Natural killer cell (primary cell): ENCODE results near the gene NPW. TPM values are rescaled to one million over a fixed set of nuclear protein-coding genes. Genes with fewer than 3 reads are reported as not detected.

Experiments used
- ATAC-seq, 3 donors: fragments of 150-1000 bp in 2 of 3; fragments of 200-7000 bp in 1 of 3; cut with Tn5 transposase; 1 replicate in 1 of 3; 2 replicates in 2 of 3; pipeline ENCODE4 v1.10.0; 2021; ENCODE audit warnings: mild to moderate bottlenecking in 2 of 3, moderate library complexity in 2 of 3
- DNase-seq, 2 donors: peaks; one replicate each; pipeline versions ENCODE4 v3.0.0 to v3.0.0-alpha.2; 2013 to 2021; ENCODE audit warnings: mixed read lengths in 1 of 2
- H3K27ac ChIP-seq: one replicate; pipeline ENCODE4 v1.5.1; 2013; ENCODE audit warnings: mild to moderate bottlenecking, low read length
- H3K27me3 ChIP-seq: one replicate; pipeline ENCODE4 v1.6.1; 2013; ENCODE audit warnings: low read length; ENCODE audit not compliant: control insufficient read depth, insufficient read depth
- H3K36me3 ChIP-seq: one replicate; pipeline ENCODE4 v1.6.1; 2013; ENCODE audit warnings: low read length; ENCODE audit not compliant: control insufficient read depth, insufficient read depth
- H3K4me1 ChIP-seq: one replicate; pipeline ENCODE4 v1.6.1; 2013; ENCODE audit warnings: low read length; ENCODE audit not compliant: control insufficient read depth, insufficient read depth
- H3K4me3 ChIP-seq: one replicate; pipeline ENCODE4 v1.5.1; 2013; ENCODE audit warnings: low read length
- H3K9me3 ChIP-seq: one replicate; pipeline ENCODE4 v1.6.1; 2013; ENCODE audit warnings: low read length; ENCODE audit not compliant: control insufficient read depth, insufficient read depth
- H3K27ac Mint-ChIP-seq, 2 donors: one replicate each; pipeline ENCODE4 v1.8.0; 2022; ENCODE audit warnings: mild to moderate bottlenecking in 2 of 2, mixed read lengths in 2 of 2, moderate library complexity in 1 of 2
- H3K27me3 Mint-ChIP-seq, 2 donors: one replicate each; pipeline ENCODE4 v1.8.0; 2022; ENCODE audit warnings: low read depth in 2 of 2, mixed read lengths in 2 of 2
- H3K36me3 Mint-ChIP-seq: one replicate; pipeline ENCODE4 v1.8.0; 2022; ENCODE audit warnings: mixed read lengths
- H3K4me1 Mint-ChIP-seq, 2 donors: one replicate each; pipeline ENCODE4 v1.8.0; 2022; ENCODE audit warnings: mixed read lengths in 2 of 2
- H3K4me3 Mint-ChIP-seq: one replicate; pipeline ENCODE4 v1.8.0; 2022; ENCODE audit warnings: mild to moderate bottlenecking, moderate library complexity, mixed read lengths
- H3K9me3 Mint-ChIP-seq, 2 donors: one replicate each; pipeline ENCODE4 v1.8.0; 2022; ENCODE audit warnings: mixed read lengths in 2 of 2
- WGBS: methylation state at CpG from one replicate; pipeline ENCODE4 v1.1.7; 2013; ENCODE audit warnings: missing lambda C conversion rate; ENCODE audit not compliant: insufficient coverage; 5-methylcytosine and 5-hydroxymethylcytosine counted together
- intact Hi-C: fragments of 100-400 bp; cut with micrococcal nuclease; formaldehyde crosslinking; loops from one replicate; pipeline ENCODE4 v1.14.2; 2022
- total RNA-seq, 4 donors: library from RNA; stranded (reverse); fragments of 120-200 nt in 1 of 4; gene quantifications; one replicate each; pipeline versions ENCODE4 v1.2.3 to v1.2.4, GENCODE V29; 2013 to 2022
- TF ChIP-seq, protein P1 (sequence below): fragments of 200-600 bp; IDR thresholded peaks from one replicate; pipeline ENCODE4 v1.8.0; 2022; ENCODE audit warnings: antibody characterized with exemption

The NPW gene
- total RNA-seq, 3 donors from 2014 or later (not counting 1 experiment from before 2014, with no cell fraction given), result 0.80 TPM; not detected in 2

DNA sequence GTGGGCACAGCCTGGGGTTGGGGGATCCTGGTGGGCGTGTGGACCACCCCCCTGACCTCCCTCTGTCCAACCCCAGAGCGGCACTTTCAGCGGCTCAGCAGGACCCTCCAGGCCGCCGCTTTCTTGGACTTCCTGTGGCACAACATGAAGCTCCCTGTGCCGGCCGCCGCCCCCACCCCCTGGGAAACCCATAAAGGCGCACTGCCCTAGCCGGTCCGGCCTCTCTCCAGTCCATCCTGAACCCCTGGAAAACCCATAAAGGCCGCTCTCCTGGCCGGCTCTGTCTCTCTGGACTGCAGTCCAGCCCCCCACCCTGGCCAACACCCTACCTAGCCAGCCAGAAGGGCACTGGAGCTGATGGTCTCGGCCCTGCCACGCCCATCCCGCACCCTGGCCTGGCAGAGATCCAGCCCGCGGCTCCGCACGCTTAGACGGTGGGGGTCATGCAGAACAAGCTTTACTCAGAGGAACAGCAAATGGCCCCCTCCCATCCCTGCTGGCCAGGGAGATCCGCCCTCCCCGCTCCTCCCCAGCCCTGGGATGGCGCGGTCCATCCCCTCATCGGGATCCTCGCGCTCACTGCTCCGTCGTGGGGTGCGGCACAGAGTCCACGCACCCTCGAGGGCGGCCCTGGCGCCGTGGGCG lies 41.0 kb upstream of the NPW start:
- Mint-ChIP-seq H3K4me1 (peaks cover 0 to 4% of the 10 kb centered on the region in 2 donors), H3K36me3 (no peaks in the 10 kb centered on the region), H3K27ac (no peak overlapping the region), H3K27me3 (peaks cover 0 to 12% of the 10 kb centered on the region in 2 donors), H3K9me3 (no peaks in the 10 kb centered on the region), H3K4me3 (no peak overlapping the region)
- ATAC-seq (no peak), DNase-seq (no peak)
- 94% methylated on average over 37 of the region's 37 CpGs for WGBS
- Histone ChIP-seq H3K36me3 (peaks cover 42% of the 10 kb centered on the region), H3K27me3 (peaks cover 31% of the 10 kb centered on the region), H3K9me3 (no peaks in the 10 kb centered on the region), H3K4me1 (peaks cover 13% of the 10 kb centered on the region), H3K4me3 (no peak overlapping the region), H3K27ac (no peak overlapping the region)
- TF ChIP-seq, protein P1, sequence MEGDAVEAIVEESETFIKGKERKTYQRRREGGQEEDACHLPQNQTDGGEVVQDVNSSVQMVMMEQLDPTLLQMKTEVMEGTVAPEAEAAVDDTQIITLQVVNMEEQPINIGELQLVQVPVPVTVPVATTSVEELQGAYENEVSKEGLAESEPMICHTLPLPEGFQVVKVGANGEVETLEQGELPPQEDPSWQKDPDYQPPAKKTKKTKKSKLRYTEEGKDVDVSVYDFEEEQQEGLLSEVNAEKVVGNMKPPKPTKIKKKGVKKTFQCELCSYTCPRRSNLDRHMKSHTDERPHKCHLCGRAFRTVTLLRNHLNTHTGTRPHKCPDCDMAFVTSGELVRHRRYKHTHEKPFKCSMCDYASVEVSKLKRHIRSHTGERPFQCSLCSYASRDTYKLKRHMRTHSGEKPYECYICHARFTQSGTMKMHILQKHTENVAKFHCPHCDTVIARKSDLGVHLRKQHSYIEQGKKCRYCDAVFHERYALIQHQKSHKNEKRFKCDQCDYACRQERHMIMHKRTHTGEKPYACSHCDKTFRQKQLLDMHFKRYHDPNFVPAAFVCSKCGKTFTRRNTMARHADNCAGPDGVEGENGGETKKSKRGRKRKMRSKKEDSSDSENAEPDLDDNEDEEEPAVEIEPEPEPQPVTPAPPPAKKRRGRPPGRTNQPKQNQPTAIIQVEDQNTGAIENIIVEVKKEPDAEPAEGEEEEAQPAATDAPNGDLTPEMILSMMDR, result no peak
- intact Hi-C loops, result no loop called here

DNA sequence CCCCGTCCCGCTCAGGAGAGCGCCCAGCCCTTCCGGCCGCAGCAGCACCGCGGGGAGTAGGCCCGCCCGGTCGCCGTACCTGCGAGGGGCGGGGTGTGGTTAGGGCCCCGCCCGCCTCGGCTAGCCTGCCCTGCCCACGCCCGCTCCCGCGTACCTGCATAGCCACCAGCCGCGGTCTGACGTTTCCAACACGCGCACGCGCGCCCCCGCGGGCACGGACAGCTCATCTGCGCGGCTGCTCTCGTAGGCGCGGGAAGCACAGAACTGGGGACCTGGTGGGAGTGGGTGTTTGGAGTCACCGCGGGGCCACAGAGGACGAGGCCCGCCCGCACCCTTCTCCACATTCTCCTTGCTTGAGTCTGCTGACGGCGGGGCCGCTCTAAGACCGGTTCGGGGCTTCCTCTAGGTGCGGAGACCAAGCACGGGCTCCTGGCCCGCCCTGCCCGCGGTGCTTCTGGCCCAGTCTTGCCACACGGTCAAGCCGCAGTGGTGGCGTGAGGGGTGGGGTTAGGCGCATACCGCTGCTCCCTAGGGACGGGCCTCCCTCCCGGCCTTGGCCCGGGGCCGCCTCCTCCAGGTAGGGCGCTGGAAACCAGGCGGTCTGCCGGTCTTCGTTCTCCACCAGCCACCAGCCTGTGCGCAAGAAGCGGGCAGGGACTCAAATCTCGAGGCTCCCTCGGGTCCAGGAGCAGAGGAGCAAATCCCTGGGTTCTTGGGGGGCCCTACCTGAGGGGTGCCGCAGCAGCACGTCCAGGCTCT lies 40.1 kb upstream of the NPW start:
- Mint-ChIP-seq H3K27ac (no peak overlapping the region), H3K4me3 (no peak overlapping the region), H3K27me3 (peaks cover 0 to 12% of the 10 kb centered on the region in 2 donors), H3K36me3 (no peaks in the 10 kb centered on the region), H3K9me3 (no peaks in the 10 kb centered on the region), H3K4me1 (peaks cover under 1 to 4% of the 10 kb centered on the region in 2 donors)
- no peak for ATAC-seq
- peaks cover 39% of the 10 kb centered on the region for H3K36me3 ChIP-seq
- no peaks in the 10 kb centered on the region for H3K9me3 ChIP-seq
- DNase-seq, result peak in 1 of 2 donors; percentile 34
- no peak overlapping the region for H3K4me3 ChIP-seq
- peaks cover 31% of the 10 kb centered on the region for H3K27me3 ChIP-seq
- no peak overlapping the region for H3K27ac ChIP-seq
- TF ChIP-seq, protein P1, result no peak
- WGBS, result 28% methylated on average over 70 of the region's 70 CpGs
- peaks cover 14% of the 10 kb centered on the region for H3K4me1 ChIP-seq
- intact Hi-C loops, result no loop called here

DNA sequence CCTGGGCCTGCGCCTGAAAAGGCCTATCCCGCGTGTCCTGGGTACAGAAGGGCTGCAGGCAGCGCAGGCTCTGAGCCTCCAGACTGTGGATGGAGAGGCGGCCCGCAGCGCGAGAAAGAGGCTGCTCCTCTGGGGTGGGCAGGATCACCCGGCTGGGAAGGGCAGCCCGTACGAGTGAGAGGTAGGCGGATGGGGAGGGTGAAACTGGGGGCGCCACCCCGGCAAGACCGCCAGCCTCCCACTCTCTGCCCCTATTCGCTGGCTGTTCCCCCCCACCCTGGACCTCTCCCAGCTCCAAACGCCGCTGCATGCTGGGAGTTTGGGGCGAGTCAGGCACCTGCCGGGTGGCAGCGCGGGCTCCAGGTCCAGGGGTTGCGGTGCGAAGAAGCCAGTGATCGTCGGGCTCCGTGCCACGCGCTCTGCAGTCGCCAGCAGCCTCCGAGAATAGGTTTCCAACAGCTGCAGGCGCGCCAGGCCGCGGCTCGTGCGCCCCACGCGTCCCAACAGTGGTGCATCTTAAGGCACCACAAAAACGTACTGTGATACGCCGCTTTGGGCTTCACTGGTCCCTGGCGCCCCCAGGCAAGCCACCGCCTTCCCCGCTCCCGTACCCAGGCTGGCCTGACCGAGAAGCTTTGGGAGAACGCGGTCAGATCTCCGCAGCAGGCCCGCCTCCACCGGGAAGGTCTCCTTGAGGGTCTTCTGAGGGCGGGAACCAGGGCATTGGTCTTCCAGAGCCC lies 39.4 kb upstream of the NPW start:
- Histone ChIP-seq H3K36me3 (peaks cover 32% of the 10 kb centered on the region), H3K4me3 (no peak overlapping the region), H3K27me3 (peaks cover 31% of the 10 kb centered on the region), H3K9me3 (no peaks in the 10 kb centered on the region), H3K27ac (no peak overlapping the region), H3K4me1 (peaks cover 21% of the 10 kb centered on the region)
- ATAC-seq, result no peak
- intact Hi-C loops, result no loop called here
- Mint-ChIP-seq H3K4me1 (peaks cover 4% of the 10 kb centered on the region in 2 donors), H3K4me3 (no peak overlapping the region), H3K9me3 (no peaks in the 10 kb centered on the region), H3K36me3 (no peaks in the 10 kb centered on the region), H3K27ac (no peak overlapping the region), H3K27me3 (peaks cover 0 to 12% of the 10 kb centered on the region in 2 donors)
- TF ChIP-seq, protein P1, result no peak
- no peak for DNase-seq
- WGBS, result 9% methylated on average over 53 of the region's 53 CpGs
